ENCODE data around the gene GSPT2.
"Not testable (repeated sequence)": the region's sequence is repeated elsewhere in the genome, so short reads cannot be mapped to it uniquely, and the experiment has no call there.

GSPT2 gene

GRCh38 chrX:51743179-51743957 is at the start of gene GSPT2:
Gene GSPT2 (plus strand): TSS chrX:51743442. CDS start chrX:51743627, 185 bp downstream.
- DNase-seq, result peak; percentile 84

- no peak for DNase-seq
Measured at GRCh38 chrX:51694254-51694653, 49.0 kb upstream of the GSPT2 start.

GRCh38 chrX:51697397-51697796 is 45.8 kb upstream of the GSPT2 start:
- no peak for DNase-seq

DNA sequence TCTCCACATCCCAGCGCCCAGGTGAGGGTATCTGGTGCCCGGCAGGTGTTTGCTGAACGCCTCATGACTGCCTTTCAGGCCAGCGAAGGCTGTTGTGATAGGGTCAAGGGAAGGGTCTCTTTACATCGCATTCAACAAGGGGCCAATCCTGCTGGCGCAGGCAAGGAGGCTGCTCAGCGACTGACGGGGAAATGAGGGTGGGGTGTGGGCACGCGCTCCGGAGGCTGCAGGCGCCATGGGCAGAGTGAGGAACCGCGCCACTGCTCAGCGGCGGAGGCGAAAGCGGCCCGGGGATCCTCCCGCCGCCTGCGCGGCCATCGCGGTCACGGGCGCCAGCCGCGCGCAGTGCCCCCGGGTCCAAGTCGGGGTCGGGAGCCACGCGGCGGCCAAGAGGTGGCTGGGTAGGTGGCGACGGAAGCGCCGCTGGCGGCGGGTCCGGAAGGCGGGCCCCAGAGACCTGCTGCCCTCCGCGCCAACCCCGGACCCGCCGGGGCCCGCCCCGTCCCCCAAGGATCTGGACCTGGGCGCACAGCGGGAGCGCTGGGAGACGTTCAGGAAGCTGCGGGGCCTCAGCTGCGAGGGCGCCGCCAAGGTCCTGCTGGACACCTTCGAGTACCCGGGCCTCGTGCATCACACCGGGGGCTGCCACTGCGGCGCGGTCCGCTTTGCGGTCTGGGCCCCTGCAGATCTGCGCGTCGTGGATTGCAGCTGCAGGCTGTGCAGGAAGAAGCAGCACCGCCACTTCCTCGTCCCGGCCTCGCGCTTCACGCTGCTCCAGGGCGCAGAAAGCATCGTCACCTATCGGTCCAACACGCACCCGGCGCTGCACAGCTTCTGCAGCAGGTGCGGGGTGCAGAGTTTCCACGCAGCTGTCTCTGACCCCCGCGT is 32.7 kb upstream of the GSPT2 start, which contains the start of gene CENPVL1:
Gene CENPVL1, plus strand, starts transcription at position 236 of the 888 bp plus-strand sequence. Its CDS starts 0 bp downstream, at position 236.
- DNase-seq, result not testable (repeated sequence)

DNA sequence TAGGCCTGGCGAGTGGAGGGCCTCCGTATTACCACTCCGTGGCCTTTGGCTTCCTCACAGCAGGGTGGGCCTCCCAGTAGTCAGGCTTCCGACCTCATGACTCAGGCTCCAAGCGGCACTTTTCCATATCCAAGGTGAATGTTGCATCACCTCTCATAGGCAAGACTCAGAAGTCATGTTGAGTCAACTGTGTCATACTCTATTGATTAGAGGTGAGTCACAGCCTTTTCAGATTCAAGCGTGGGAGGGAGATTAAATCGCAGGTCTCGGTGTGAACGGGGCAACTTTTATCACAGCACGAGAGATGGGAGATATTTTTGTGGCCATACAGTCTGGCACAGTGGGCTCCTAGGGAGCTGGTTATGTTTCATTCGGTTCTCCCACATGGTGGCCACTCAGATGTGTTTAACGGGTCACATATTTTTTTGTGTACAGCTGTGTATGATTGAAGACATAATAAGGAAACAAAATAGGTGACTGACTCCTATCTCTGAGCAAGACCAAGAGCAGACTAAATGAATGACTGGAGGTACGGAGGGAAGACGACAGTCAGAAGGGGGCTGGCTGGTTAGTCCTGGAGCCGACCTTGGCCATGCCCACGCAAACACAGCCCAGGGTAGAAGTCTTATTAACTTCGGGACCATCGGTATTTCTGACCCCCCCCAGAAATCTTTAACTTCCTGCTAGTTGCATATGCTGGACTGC is 30.1 kb upstream of the GSPT2 start:
- DNase-seq, result not testable (repeated sequence)

DNA sequence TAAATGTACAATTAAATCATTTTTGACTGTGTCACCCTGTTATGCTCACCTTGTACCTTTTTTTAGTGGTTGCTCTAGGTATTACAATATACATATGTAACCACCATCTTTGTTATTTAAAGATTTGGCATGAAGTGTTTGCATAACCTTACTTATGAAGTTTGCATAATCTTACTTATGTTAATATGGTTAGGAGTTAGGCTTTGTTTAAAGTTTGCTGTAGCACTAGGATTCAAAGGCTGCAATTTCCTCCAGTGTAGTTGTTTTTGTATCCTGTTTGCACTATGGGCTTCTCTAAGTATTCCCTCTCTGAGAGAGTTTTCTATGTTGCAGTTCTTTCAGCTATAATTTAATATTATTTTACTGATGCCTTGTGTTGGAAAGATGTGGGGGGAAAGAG is 15.0 kb upstream of the GSPT2 start:
- no peak for DNase-seq

GRCh38 chrX:51737091-51737490 is 6.2 kb upstream of the GSPT2 start:
- no peak for DNase-seq

- no peak for DNase-seq
Measured at GRCh38 chrX:51742586-51742985, 656 bp upstream of the GSPT2 start.

GRCh38 chrX:51747671-51748070 is 4.4 kb downstream of the GSPT2 start:
- no peak for DNase-seq

DNA sequence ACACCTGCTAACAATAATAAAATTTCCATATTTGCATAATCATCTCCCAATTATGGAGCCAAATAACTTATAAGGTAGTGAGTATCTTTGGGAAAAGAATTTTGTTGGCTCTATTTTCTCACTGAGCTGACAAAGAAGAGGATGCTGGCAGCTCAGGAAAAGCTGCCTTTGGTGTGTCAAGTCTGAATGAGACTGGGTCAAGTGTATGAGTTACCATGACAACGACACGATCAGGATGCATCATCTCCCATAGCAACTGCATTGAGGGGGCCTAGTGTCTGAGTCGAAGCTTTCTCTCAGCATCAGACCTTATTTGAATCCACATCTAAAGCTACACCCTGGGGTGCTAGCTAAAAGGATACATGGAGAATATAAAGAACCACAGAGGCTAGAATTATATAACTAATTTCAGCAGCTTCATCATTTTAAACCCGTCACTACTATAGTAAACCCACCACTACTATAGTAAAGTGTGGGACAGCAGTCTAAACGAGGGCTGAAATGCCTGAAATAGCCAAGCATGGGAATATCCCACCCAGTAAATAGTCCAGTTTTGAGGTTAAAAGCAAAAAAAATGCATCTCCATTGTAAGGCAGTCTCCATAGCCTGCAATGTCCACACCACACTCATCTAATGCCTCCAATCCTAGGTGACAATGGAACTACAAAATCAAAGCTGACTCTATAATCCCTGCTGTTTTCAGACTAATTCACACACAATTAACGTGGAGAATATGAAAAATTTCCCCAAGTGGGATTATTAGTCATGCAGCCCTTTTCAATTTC is 16.0 kb downstream of the GSPT2 start:
- peak; percentile 73 for DNase-seq

DNA sequence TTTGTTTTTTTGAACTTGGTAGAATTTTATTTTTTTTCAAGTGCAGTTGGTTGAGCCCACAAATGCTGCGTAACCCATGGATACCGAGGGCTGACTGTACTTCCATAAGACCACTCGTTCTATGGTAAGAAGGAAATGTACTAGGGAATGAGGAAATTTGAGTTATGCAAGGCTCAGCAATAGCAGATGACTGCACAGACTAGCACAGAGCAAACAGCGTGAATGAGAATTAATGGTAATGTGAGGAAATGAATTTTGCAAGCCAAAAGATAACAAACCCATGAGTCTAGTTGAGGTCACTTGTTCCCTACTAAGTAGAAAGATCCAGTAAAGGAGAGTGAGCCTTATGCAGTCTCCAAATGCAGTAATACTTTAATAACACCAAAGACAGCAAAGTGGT is 17.4 kb downstream of the GSPT2 start:
- no peak for DNase-seq

- DNase-seq, result no peak
Measured at GRCh38 chrX:51766546-51766945, 23.3 kb downstream of the GSPT2 start.

DNA sequence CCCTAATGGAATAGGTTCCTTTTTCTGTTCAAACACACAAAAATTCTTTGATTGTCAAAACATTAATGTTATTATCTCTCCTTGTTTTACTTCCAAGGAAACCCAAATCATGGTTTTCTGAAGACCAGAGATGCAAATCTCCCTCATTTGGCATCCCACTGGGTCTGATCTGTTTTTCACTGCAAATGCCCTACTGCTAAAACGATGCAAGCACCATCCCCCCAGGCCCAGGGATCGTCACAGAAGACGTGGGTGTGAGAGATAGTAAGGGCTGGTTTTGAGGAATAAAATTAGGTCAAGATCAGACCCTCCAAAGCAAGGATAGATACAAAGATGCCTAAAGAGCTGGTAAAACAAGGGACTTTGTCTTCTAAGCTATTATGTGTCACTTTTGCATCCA is 33.6 kb downstream of the GSPT2 start:
- DNase-seq, result no peak

DNA sequence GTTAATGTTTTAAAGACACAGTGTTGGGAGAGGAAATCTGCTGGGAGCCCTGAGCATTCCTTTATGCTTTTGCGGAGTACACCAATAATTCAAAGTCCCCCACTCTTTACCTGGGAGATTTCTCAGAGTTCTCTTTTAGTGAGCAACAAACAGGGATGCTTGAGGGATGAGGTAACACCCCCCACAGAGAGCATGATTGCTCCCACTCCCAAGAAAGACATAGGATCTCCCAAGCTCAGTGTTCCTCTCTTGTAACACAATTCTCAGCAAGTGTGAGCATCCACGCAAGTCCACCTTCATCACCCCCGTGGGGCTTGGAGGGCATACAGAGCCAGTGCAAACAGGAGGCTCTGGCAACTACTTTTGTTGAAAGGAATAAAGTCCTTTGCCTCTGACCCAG is 36.1 kb downstream of the GSPT2 start:
- no peak for DNase-seq

- no peak for DNase-seq
Measured at GRCh38 chrX:51795136-51795535, 51.9 kb downstream of the GSPT2 start.

All from NCI-H2227 treated with DMSO at 0.1 percent for 48 hours (cell line).